ENCODE measurements around the gene RAPGEF4.

The RAPGEF4 gene

DNA sequence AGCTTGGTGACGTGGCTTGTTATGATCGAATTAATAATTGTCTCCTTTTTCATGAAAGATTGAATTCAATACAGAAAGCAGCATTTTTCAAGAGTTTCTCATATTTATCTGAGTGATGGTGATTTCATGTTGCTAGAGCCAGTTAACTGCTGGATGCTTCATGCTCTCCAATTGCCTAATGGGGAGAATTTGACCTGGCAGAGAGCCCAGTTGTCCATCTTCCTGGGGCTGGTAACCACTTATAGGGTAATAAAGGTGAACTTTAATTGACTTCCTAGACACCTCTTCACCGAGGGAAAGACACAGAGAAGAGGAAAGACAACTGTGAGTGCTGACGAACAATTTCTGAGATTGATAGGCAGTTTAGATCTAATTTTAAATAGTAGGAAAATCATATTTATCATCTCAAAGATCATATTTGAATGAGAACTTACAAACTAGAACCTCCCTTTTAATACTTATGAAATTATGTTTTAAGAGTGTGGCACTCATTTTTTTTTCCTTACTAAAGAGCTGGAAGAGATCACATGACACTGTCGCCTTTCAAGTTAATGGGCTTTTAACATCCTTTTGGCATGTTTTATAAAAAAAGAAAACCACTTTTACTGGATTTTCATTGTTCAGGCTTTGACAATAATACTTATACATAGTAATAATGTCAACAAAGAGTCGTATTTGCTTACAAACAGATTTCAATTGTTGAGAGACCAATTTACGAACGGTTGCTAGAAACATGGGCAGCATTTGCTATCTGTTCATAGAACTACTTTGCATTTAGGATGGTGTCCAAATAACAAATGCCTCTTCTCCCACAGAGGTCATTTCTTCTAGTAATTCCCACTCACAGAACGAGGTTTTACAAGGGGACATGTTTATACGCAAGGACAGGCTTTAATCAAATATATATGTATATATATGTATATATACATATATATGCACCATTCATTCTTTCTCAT, 153.3 kb downstream of the RAPGEF4 start:
- no peak for DNase-seq (ENCODE audit: low read depth)
- H3K4me3 ChIP-seq (ENCODE audit: low read depth, low read length), result no peak overlapping the region

- no peak overlapping the region for H3K4me3 ChIP-seq (ENCODE audit: low read depth, low read length)
- DNase-seq (ENCODE audit: low read depth), result no peak
Observed at GRCh38 chr2:172889768-172890430, 154.3 kb downstream of the RAPGEF4 start.

GRCh38 chr2:172893111-172893510, 157.5 kb downstream of the RAPGEF4 start:
- H3K4me3 ChIP-seq (ENCODE audit: low read depth, low read length), result no peak overlapping the region
- DNase-seq (ENCODE audit: low read depth), result no peak

DNA sequence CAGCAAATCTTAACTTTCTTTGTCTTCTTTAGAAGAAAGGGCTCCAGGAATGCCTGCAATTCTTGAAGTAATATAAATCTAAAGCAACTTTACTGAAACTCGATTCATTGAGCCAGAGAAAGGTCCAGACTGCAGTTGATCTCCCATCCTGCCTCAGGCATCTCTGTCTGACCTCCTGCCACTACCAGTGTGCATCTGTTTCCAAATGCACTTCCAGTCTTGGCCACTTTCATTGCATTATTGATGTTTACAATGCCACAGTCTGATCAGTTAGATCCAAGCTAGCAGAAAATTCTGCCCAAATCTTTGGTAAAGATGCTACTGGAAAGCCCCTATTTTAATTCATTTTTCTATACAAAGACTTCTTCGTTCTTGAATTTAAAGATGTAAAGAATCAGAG, 158.0 kb downstream of the RAPGEF4 start:
- H3K4me3 ChIP-seq (ENCODE audit: low read depth, low read length), result no peak overlapping the region
- DNase-seq (ENCODE audit: low read depth), result no peak

- H3K4me3 ChIP-seq (ENCODE audit: low read depth, low read length), result no peak overlapping the region
- DNase-seq (ENCODE audit: low read depth), result no peak
Observed at GRCh38 chr2:172894689-172895387, 159.2 kb downstream of the RAPGEF4 start.

- DNase-seq (ENCODE audit: low read depth), result no peak
- H3K4me3 ChIP-seq (ENCODE audit: low read depth, low read length), result no peak overlapping the region
Observed at GRCh38 chr2:172896661-172897081, 161.0 kb downstream of the RAPGEF4 start.

GRCh38 chr2:172900871-172901270, 165.2 kb downstream of the RAPGEF4 start:
- no peak for DNase-seq (ENCODE audit: low read depth)
- H3K4me3 ChIP-seq (ENCODE audit: low read depth, low read length), result no peak overlapping the region

DNA sequence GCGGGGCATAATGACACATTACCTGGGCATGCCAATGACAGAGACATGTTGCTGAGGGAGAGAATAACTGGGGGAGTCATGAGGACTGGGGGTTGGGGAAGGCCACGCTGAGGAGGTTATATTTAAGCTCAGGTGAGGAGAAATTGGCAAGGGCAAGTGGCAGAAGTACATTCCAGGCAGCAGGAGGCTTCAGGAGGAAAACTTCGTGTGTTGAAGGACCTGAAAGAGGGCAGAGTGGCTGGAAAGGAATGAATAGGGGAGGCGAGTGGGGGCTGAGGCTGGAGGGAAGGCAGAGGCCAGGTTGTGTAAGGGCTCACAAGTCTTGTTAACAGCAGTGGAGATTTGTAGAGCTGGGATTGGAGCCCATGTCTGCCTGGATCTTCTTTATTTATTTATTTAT, 166.3 kb downstream of the RAPGEF4 start:
- H3K4me3 ChIP-seq (ENCODE audit: low read depth, low read length), result no peak overlapping the region
- no peak for DNase-seq (ENCODE audit: low read depth)

DNA sequence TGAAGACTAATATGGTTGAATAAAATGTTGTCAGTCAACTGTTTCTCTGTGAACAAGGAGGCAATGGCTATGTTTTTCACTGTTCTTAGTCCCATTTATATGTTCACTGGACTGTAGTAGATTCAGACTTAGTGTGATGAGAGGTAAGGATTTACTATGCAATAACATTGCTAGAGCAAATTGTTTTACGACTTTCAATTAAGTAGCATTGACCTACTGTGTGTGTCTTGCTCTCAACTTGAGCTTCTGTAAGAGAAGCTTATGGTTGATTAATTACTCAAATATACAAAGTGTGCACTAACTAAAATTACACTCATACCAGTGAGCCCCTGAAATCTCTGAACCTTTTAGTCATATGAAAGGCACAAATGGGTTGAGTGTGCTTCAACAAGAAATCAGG, 168.6 kb downstream of the RAPGEF4 start:
- DNase-seq (ENCODE audit: low read depth), result no peak
- no peak overlapping the region for H3K4me3 ChIP-seq (ENCODE audit: low read depth, low read length)

DNA sequence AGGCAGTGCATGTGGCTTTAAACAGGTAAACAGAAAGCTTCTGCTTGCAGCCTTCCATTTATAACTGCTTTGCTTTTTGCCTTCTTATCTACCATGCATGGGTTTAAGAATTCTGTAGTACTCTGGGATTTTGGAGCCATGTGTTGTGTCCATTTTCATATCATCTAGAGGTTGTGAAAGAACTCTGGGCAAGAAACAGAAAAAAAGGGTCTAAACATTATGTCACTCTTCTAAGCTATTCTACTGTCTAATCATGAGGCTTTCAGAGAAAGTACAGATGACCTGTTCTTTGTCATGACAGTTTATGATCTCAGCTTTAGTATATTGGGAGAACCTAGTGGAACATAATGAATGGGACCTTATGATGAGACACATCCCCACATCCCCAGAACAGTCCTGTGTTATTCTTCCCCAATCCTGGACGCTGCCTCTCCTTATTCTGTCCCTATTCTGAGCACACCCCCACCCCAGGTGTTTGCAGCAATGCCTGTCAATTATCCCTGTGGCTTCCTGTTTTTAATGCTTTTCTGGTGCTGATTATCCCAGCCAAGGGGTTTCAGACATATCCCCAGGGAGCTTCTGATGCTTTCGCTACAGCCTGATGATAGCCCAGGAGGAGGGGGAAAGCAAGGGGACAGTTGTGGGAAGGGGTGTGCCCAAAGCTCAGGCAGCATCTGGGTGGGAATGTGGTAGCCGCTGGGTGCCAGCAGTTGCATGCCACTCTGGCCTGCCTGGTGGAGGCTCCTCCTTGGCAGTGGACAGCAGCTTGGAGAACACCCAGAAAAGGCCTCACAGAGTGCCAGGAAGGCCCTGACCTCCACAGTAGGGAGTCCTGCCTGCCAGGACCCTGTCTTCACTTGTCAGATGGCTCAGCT, 170.5 kb downstream of the RAPGEF4 start:
- no peak overlapping the region for H3K4me3 ChIP-seq (ENCODE audit: low read depth, low read length)
- DNase-seq (ENCODE audit: low read depth), result no peak

DNA sequence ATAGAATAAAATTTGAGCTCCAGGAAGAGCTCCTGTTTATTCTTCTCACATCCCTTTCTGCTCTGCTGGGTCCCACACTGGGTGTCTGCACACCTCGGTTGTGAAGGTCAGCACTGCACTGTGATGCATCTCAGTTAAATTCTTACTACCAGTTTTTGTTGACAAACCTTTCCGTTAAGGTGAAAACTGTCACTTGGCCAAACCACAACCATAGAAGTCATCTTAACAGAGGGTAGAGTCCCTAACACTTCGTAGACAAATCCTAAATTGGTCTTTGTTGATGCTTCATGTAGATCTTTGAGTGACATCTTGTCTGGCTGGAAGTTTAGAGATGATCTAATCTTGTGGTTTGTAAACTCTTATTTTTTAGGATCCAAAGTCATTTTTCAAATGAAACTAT, 172.6 kb downstream of the RAPGEF4 start:
- H3K4me3 ChIP-seq (ENCODE audit: low read depth, low read length), result no peak overlapping the region
- DNase-seq (ENCODE audit: low read depth), result no peak

DNA sequence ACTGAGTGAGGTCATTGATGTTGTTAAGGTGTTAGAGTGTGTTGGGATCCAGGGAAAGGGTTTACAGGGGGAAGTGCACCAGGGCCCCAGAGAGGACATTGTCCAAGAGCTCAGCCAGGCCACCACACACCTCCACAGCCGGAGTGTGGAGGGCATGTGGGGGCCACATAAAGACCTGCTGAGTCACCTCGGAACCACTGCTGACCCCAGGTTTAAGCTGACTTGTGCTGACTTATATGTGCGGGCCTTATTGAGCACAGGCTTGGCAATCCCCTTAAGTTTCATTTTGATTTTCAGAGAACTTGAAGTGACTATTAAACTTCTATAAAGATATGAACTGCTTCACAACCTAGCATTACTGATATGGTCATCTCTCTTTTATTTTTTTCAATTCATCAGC, 173.8 kb downstream of the RAPGEF4 start:
- no peak overlapping the region for H3K4me3 ChIP-seq (ENCODE audit: low read depth, low read length)
- no peak for DNase-seq (ENCODE audit: low read depth)

DNA sequence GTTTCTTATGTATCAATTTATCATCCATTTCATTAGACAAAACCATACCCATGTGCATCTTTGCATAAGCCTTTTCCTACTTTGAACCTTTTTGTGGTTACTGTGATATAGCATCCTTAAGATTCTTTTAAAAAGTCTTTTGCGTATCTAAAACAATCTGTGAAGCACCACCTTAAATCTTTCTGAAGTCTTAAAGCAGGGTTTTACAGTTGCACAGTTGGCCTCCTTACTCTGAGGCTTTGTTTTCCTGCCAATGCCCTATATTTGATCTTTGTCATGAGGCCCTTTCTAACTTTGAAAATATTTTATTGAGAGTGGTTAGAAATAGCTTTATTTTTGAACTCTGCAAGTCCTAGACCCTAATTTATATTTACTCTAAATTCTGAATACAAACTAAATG, 176.6 kb downstream of the RAPGEF4 start:
- DNase-seq (ENCODE audit: low read depth), result no peak
- H3K4me3 ChIP-seq (ENCODE audit: low read depth, low read length), result no peak overlapping the region

DNA sequence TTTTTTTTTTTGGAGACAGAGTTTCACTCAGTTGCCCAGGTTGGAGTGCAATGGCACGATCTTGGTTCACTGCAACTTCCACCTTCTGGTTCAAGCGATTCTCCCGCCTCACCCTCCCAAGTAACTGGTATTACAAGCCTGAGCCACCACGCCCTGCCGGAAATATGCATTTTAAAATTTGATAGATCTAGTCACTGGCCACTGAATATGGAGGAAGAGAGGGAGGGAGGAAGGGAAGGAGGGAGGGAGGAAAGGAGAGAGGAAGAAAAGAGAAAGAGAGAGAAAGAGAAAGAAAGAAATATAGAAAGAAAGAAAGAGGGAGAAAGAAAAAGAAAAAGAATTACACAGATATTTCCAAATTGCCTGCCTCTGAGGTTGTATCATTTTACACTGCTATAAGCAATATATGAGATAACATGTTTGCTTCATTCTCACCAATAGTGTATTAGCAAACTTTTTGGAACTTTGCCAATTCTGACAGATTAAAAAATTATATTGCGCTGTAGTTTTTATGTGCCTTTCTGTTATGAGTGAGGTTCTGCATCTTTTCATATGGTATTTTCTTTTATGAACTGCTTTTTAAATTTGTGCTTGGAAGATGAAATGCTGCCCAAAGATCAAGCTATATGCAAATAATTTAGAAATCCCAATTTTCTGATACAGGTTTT, 178.8 kb downstream of the RAPGEF4 start:
- no peak overlapping the region for H3K4me3 ChIP-seq (ENCODE audit: low read depth, low read length)
- no peak for DNase-seq (ENCODE audit: low read depth)

DNA sequence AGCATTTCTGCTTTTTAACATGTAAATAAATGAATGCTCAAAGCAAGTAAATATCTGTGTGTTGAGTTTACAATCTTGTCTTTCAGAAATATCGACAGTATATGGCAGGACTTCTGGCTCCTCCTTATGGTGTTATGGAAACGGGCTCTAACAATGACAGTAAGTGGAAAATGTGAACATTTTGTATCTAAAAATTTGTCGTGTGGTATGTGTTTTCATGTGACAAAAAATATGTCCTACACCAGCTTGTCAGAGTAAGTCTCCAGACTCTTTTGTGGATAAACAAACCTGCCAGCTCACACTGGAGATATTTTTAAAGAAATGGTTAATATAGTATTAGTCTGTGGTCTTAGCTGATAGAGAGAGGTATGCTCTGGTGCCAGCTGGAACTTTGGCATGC, 182.1 kb downstream of the RAPGEF4 start:
- DNase-seq (ENCODE audit: low read depth), result no peak
- H3K4me3 ChIP-seq (ENCODE audit: low read depth, low read length), result no peak overlapping the region

DNA sequence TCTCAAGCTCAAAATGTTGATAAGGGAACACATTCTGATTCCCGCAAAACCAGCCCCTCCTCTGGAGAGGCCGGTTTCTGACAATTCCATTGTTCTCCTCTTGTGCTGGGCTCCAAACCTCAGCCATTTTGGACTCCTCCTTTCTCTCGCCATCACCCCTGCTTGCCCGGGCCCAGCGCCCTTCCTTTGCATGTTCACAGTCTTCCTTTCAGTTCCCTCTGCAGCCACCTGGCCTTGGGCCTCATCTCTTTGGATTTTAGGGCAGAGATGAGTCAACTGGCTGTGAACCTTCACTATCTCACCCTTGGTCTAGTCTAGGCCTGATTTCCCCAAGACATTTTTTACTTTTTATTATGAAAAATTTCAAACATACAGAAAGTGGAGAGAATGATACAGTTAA, 184.1 kb downstream of the RAPGEF4 start:
- H3K4me3 ChIP-seq (ENCODE audit: low read depth, low read length), result no peak overlapping the region
- DNase-seq (ENCODE audit: low read depth), result no peak

DNA sequence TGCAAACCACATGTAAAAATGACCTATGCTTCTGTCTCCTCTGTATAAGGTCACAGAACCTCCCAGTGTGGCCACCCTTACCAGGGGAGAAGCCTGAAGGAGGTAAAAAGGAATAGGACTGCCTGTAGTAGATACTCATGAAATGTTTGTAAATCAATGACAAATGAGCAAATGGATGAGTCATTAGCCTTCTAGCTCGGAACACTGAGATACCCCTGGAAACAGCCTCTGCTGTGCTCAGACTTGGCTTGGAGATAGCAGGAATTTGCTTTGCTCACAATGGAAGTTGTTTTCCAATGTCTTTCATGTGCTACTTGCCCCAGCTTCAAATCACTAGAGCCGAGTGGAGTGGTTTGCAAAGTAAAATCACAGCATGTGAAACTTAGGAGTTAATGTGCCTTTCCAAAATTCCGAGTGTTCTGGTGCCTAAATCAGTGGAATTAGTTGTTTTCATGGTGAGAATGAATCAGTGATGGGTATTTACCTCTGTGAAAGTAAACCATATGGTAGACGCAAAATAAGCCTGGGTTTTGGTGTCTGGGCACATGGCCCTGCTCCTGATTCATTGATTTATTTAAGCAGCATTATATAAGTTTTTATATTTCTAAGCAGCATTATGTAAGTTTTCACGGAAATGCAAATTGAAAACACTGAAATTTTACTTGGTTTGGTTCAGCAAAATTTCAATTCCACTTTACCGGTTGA, 186.0 kb downstream of the RAPGEF4 start:
- DNase-seq (ENCODE audit: low read depth), result peak; percentile 41
- H3K4me3 ChIP-seq (ENCODE audit: low read depth, low read length), result no peak overlapping the region

- no peak for DNase-seq (ENCODE audit: low read depth)
- no peak overlapping the region for H3K4me3 ChIP-seq (ENCODE audit: low read depth, low read length)
Observed at GRCh38 chr2:172922306-172922705, 186.7 kb downstream of the RAPGEF4 start.

Data from skeletal muscle cell (primary cell).